ENCODE results near the gene MYO1A. TPM values are rescaled to one million over a fixed set of nuclear protein-coding genes. Genes with fewer than 3 reads are reported as not detected.

Gene MYO1A
- total and polyA plus RNA-seq, 8 donors: 0.70 to 97.3 (median 17.4) TPM

Other genes with a start within 250 kb of the MYO1A start
- gene SDR9C7, start 115.7 kb downstream of the MYO1A start, total RNA-seq: not detected
- under 1 TPM in 1 of 3 donors, not detected in 2; 0.50 TPM for gene SDR9C7, start 115.7 kb downstream of the MYO1A start, polyA plus RNA-seq
- 1 to 10 TPM in 1 of 5 donors, under 1 TPM in 1, not detected in 3; 0.37 to 1.0 TPM for gene RDH16, start 92.5 kb downstream of the MYO1A start, total RNA-seq
- under 1 TPM in 1 of 3 donors, not detected in 2; 0.68 TPM for gene RDH16, start 92.5 kb downstream of the MYO1A start, polyA plus RNA-seq
- gene ZBTB39, start 43.6 kb downstream of the MYO1A start, total RNA-seq: 1 to 10 TPM; 3.3 to 7.6 (median 4.9) TPM
- 1 to 10 TPM; 1.2 to 1.7 (median 1.4) TPM for gene ZBTB39, start 43.6 kb downstream of the MYO1A start, polyA plus RNA-seq
- gene TAC3, start 33.6 kb downstream of the MYO1A start, total RNA-seq: 10 to 100 TPM in 1 of 5 donors, 1 to 10 TPM in 2, not detected in 2; 2.0 to 19.8 (median 7.6) TPM
- under 1 TPM in 2 of 3 donors, not detected in 1; 0.62 to 0.75 TPM for gene TAC3, start 33.6 kb downstream of the MYO1A start, polyA plus RNA-seq
- 10 to 100 TPM in 1 of 5 donors, 1 to 10 TPM in 4; 1.2 to 16.7 (median 2.7) TPM for gene NEMP1, start 28.7 kb upstream of the MYO1A start, total RNA-seq
- gene NEMP1, start 28.7 kb upstream of the MYO1A start, polyA plus RNA-seq: 1 to 10 TPM; 1.1 to 3.8 (median 2.2) TPM
- 10 to 100 TPM in 2 of 5 donors, 1 to 10 TPM in 2, not detected in 1; 1.7 to 12.1 (median 8.3) TPM for gene NAB2, start 39.0 kb upstream of the MYO1A start, total RNA-seq
- gene NAB2, start 39.0 kb upstream of the MYO1A start, polyA plus RNA-seq: 10 to 100 TPM; 14.1 to 16.6 (median 16.3) TPM
- 100 to 1,000 TPM in 4 of 5 donors, 10 to 100 TPM in 1; 81.9 to 343 (median 209) TPM for gene STAT6, start 61.2 kb upstream of the MYO1A start, total RNA-seq
- gene STAT6, start 61.2 kb upstream of the MYO1A start, polyA plus RNA-seq: 100 to 1,000 TPM; 138 to 477 (median 147) TPM
- gene LRP1, start 78.4 kb upstream of the MYO1A start, total RNA-seq: 100 to 1,000 TPM in 4 of 5 donors, 10 to 100 TPM in 1; 97.8 to 510 (median 129) TPM
- gene LRP1, start 78.4 kb upstream of the MYO1A start, polyA plus RNA-seq: 10 to 100 TPM; 13.5 to 25.9 (median 13.6) TPM
- not detected for gene LRP1-AS, start 97.5 kb upstream of the MYO1A start, total RNA-seq
- gene LRP1-AS, start 97.5 kb upstream of the MYO1A start, polyA plus RNA-seq: not detected
- gene NXPH4, start 166.7 kb upstream of the MYO1A start, total RNA-seq: under 1 TPM in 1 of 5 donors, not detected in 4; 0.18 TPM
- under 1 TPM in 2 of 3 donors, not detected in 1; 0.30 to 0.44 TPM for gene NXPH4, start 166.7 kb upstream of the MYO1A start, polyA plus RNA-seq
- 10 to 100 TPM; 26.1 to 93.7 (median 77.8) TPM for gene SHMT2, start 179.6 kb upstream of the MYO1A start, total RNA-seq
- 10 to 100 TPM; 54.6 to 59.0 (median 57.1) TPM for gene SHMT2, start 179.6 kb upstream of the MYO1A start, polyA plus RNA-seq
- 1 to 10 TPM in 2 of 5 donors, under 1 TPM in 2, not detected in 1; 0.55 to 5.1 (median 1.6) TPM for gene STAC3, start 201.1 kb upstream of the MYO1A start, total RNA-seq
- 1 to 10 TPM; 1.3 to 3.8 (median 3.5) TPM for gene STAC3, start 201.1 kb upstream of the MYO1A start, polyA plus RNA-seq

Data from stomach (tissue), 8 donors.